ENCODE results near the gene SP7.
A peak's percentile ranks its signal among the peaks of the same experiment; 100 is the strongest.
"Not testable (repeated sequence)": the region's sequence is repeated elsewhere in the genome, so short reads cannot be mapped to it uniquely, and the experiment has no call there.

SP7 gene

GRCh38 chr12:53346491-53346890 is 10.3 kb upstream of the SP7 start:
- no peak for DNase-seq (ENCODE audit: low spot score)

GRCh38 chr12:53345486-53346188 is 9.5 kb upstream of the SP7 start:
- DNase-seq (ENCODE audit: low spot score): no peak

- DNase-seq (ENCODE audit: low spot score): peak; percentile 74
These were observed 8.8 kb upstream of the SP7 start for GRCh38 chr12:53344824-53345485.

- no peak for DNase-seq (ENCODE audit: low spot score)
These were observed 8.3 kb upstream of the SP7 start for GRCh38 chr12:53344487-53344823.

GRCh38 chr12:53343969-53344368 is 7.8 kb upstream of the SP7 start:
- no peak for DNase-seq (ENCODE audit: low spot score)

GRCh38 chr12:53343449-53343848 is 7.3 kb upstream of the SP7 start:
- DNase-seq (ENCODE audit: low spot score): no peak

- no peak for DNase-seq (ENCODE audit: low spot score)
These were observed 4.2 kb upstream of the SP7 start for GRCh38 chr12:53340398-53340797.

- no peak for DNase-seq (ENCODE audit: low spot score)
These were observed 2.8 kb upstream of the SP7 start for GRCh38 chr12:53338916-53339315.

- no peak for DNase-seq (ENCODE audit: low spot score)
These were observed 1.9 kb upstream of the SP7 start for GRCh38 chr12:53338017-53338416.

GRCh38 chr12:53334822-53335221 is 1.3 kb downstream of the SP7 start:
- no peak for DNase-seq (ENCODE audit: low spot score)

- DNase-seq (ENCODE audit: low spot score): no peak
These were observed 2.3 kb downstream of the SP7 start for GRCh38 chr12:53333845-53334244.

- DNase-seq (ENCODE audit: low spot score): no peak
These were observed 2.9 kb downstream of the SP7 start for GRCh38 chr12:53333289-53333688.

GRCh38 chr12:53332744-53333143 is 3.4 kb downstream of the SP7 start:
- DNase-seq (ENCODE audit: low spot score): no peak

- not testable (repeated sequence) for DNase-seq (ENCODE audit: low spot score)
These were observed 3.8 kb downstream of the SP7 start for GRCh38 chr12:53332339-53332738.

- DNase-seq (ENCODE audit: low spot score): no peak
These were observed 5.5 kb downstream of the SP7 start for GRCh38 chr12:53330671-53331070.

GRCh38 chr12:53328043-53328435 is 8.1 kb downstream of the SP7 start:
- no peak for DNase-seq (ENCODE audit: low spot score)

GRCh38 chr12:53327435-53328042 is 8.6 kb downstream of the SP7 start:
- DNase-seq (ENCODE audit: low spot score): no peak

- no peak for DNase-seq (ENCODE audit: low spot score)
These were observed 9.5 kb downstream of the SP7 start for GRCh38 chr12:53326460-53327185.

- DNase-seq (ENCODE audit: low spot score): peak; percentile 51
These were observed 10.6 kb downstream of the SP7 start for GRCh38 chr12:53325511-53326061.

- DNase-seq (ENCODE audit: low spot score): peak; percentile 89
These were observed 11.2 kb downstream of the SP7 start for GRCh38 chr12:53324779-53325510.

GRCh38 chr12:53324113-53324778 is 11.9 kb downstream of the SP7 start:
- peak; percentile 83 for DNase-seq (ENCODE audit: low spot score)

Measured in germinal center (tissue), 1 donor.